GM21423 (cell line): ENCODE data around the gene HERC5.
"Not testable (repeated sequence)": the region's sequence is repeated elsewhere in the genome, so short reads cannot be mapped to it uniquely, and the experiment has no call there.

Experiments
- ATAC-seq: cut with Tn5 transposase; IDR thresholded peaks from one replicate; pipeline ENCODE4 v1.9.1; 2021; ENCODE audit warnings: mild to moderate bottlenecking, moderate library complexity; ENCODE audit not compliant: unreplicated experiment

HERC5 gene

GRCh38 chr4:88517825-88518224 is 60.9 kb downstream of the HERC5 start:
- no peak for ATAC-seq

GRCh38 chr4:88518911-88519310 is 62.0 kb downstream of the HERC5 start:
- no peak for ATAC-seq

GRCh38 chr4:88522702-88523324 is 65.9 kb downstream of the HERC5 start:
- no peak for ATAC-seq

GRCh38 chr4:88523325-88524129 is 66.6 kb downstream of the HERC5 start, which contains the start of gene PYURF:
PYURF (minus strand) TSS chr4:88523776; CDS start chr4:88523700, 76 bp downstream.
- peak; percentile 78 for ATAC-seq

- ATAC-seq: no peak
Observed at GRCh38 chr4:88524171-88524570, 67.3 kb downstream of the HERC5 start.

- ATAC-seq: no peak
Observed at GRCh38 chr4:88526221-88526815, 69.4 kb downstream of the HERC5 start.

GRCh38 chr4:88527787-88528186 is 70.9 kb downstream of the HERC5 start:
- no peak for ATAC-seq

- ATAC-seq: no peak
Observed at GRCh38 chr4:88528861-88529260, 71.9 kb downstream of the HERC5 start.

GRCh38 chr4:88531549-88531948 is 74.6 kb downstream of the HERC5 start:
- no peak for ATAC-seq

DNA sequence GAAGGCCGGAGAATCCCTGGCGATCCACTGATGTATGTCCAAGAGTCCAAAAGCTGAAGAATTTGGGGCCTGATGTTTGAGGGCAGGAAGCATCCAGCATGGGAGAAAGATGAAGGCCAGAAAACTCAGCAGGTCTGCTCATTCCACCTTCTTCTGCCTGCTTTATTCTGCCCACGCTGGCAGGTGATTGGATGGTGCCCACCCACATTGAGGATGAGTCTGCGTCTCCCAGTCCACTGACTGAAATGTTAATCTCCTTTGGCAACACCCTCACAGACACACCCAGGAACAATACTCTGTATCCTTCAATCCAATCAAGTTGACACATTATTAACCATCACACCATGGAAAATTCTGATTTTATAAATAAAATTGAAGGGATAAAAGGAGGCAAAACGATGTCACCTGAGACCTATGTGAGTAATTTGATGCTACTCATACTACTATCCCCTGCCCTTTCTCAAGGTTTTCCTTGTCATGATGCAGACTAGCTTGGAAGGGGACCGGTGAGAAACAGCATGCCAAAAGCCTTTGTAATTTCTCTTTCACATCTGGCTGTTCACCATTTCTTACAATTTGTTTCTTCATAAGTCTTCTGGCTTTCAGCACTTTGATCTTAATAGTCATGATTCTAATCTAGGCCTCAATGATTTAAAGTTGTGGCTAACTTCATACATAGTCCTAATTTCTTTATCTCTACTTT is 76.3 kb downstream of the HERC5 start:
- ATAC-seq: no peak

DNA sequence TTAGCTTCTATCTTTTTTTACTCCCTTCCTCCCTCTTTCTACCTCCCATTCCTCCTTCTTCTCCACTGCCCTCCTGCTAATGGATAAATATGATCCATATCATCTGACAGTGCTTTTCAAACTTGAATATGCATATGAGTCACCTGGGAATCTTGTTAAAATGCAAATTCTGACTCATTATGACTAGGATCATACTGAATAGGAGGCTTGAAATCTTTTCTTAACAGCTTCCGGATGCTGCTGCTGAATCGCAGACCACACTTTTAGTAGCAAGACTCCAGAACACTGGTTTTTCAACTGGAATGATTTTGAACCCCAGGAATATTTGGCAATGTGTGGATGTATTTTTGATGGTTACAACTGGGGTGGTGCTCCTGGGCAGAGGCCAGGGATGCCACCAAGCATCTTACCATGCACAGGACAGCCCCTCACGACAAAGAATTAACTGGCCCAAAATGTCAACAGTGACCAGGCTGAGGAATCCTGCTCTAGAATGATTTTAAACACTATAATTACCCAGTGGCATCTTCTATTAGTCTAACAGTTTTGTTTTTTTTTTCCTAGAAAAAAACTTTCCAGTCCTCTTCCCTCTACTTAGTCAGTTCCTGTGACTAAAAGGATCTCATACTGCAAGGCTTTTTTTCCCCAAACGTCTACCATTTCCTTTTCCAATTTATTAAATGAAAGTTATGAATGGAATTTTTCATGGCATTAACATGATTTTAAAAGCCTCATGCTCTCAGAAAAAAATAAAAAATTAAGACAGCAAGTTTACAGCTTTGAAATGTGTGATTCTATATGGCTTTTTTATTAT is 77.2 kb downstream of the HERC5 start:
- ATAC-seq: no peak

DNA sequence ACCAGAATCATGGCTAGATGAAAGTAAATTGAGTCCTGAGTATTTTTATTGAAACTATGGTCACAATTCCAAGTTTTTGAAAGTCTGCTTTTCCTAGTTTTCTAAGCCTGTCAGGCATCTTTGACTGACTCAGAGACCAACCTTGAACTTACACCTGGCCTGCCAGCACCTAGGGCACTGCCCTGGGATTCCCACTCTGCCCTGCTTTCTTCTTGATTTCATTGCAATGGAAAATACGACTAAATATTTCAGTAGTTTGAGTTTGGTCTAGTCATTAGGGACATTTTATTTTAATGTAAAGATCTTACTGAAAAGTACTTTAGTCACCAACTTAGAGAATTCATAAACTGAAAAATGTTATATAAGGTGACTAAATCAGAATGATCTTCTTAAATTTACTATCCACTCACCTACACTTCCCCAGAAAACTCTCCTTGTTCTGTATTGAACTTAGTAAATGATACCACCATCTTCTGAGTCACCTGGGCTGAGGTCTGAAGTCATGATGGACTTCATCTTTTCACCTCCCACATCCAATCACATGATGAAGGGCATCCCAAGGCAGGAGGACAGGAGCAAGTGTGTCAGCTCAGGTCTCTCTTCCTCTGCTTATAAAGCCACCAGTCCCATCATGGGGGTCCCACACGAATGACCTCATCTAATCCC is 78.3 kb downstream of the HERC5 start:
- ATAC-seq: no peak

GRCh38 chr4:88537709-88538108 is 80.8 kb downstream of the HERC5 start:
- ATAC-seq: no peak

DNA sequence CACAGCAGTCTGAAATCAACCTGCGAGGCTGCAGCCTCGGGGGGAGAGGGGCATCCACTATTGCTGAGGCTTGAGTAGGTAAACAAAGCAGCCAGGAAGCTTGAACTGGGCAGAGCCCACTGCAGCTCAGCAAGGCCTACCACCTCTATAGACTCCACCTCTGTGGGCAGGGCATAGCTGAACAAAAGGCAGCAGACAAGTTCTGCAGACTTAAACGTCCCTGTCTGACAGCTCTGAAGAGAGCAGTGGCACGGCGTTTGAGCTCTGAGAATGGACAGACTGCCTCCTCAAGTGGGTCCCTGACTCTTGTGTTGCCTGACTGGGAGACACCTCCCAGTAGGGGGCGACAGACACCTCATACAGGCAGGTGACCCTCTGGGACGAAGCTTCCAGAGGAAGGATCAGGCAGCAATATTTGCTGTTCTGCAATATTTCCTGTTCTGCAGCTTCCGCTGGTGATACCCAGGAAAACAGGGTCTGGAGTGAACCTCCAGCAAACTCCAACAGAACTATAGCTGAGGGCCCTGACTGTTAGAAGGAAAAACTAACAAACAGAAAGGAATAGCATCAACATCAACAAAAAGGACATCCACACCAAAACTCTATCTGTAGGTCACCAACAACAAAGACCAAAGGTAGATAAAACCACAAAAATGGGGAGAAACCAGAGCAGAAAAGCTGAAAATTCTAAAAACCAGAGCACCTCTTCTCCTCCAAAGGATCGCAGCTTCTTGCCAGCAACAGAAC is 82.6 kb downstream of the HERC5 start:
- not testable (repeated sequence) for ATAC-seq

- ATAC-seq: no peak
Observed at GRCh38 chr4:88549815-88550214, 92.9 kb downstream of the HERC5 start.
